Glomerular endothelial cell (primary cell): ENCODE data around the gene SORBS1. TPM values are rescaled to one million over a fixed set of nuclear protein-coding genes. Genes with fewer than 3 reads are reported as not detected.

Experiments used
- DNase-seq: peaks from one replicate; pipeline ENCODE4 v3.0.0-alpha.2; 2011; ENCODE audit warnings: low read depth, low spot score; ENCODE audit errors: extremely low read depth
- total RNA-seq: library from RNA; depleted of rRNA; stranded (reverse); fragments of >200 nt; gene quantifications from 2 replicates; pipeline ENCODE4 v1.2.3, GENCODE V29; 2015

Gene SORBS1
- total RNA-seq, 1 donor from 2014 or later, result 4.2 TPM

DNA sequence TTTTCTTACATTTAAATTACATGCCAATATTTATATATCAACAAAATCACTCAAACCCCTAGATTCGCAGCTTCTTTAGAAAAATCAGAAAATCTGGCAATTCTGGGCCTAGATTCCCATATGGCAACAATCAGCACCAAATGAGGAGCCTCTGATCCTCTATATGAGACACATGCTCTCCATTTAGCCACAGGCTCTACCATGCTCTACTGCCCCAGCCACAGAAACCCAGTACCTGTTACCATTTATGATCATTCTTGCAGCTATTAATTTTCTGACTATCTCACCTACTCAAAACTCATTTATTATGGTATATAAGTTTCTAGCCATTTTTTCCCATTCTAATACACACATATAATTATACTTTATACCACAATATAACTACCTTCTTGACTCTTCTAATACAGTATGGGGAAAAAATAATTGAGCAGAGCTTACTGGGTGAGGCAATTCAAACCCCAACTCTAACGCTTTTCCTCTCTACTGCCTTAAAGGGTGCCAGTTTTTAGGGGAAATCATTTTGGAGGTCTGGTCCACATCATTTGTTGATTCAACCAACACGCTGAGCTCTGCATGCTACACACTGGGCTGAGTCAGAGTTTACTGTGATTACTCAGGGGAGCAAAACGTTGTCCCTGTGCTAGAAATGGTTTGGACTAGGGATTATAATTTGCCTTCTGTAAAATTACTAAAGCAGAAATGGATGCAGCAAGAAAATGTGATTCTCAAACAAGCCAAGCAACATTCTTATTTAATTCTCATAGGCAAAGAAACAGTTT, 281.9 kb downstream of the SORBS1 start:
- DNase-seq, result no peak

DNA sequence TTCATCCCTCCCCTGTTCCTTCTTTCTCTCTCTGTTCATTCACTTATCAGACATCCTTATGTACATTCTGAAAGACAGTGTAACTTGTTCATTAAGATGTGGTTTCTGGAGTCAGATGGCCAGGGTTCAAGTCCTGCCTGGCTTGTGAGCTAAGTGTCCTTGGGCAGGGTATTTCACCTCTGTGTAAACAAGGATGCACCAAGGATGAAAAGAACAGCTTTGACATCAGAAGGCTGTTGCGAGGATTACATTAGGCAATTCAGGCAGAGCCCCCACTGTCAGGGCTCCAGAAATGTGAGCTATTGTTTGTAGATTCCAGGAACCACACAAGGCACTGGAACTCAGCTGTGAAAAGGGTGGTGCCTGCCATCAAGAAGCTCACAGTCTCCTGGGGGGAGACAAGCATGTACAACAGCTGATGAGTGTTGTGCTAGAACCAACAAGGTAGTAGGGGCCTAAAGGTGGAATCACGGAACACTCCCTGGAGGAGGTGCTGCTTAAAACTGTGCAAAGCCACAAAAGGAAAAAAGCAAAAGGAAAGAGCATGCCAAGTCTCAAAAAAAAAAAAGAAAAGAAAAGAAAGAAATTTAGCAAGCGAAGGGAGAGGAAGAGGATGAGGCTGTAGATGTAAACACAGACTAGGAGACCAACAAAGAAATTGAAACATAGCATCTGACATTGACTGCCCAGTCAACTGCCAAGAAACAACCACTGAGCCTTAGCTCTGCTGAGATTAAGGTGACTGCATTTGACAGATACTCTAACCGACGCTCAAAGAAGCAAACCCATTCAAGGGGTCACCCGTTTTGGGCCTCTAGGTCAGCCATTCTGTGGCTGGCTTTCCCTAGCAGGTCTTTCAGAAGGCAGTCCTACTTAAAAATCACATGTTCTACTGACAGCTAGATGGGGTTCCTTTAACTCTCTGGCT, 282.8 kb downstream of the SORBS1 start:
- DNase-seq, result no peak

DNA sequence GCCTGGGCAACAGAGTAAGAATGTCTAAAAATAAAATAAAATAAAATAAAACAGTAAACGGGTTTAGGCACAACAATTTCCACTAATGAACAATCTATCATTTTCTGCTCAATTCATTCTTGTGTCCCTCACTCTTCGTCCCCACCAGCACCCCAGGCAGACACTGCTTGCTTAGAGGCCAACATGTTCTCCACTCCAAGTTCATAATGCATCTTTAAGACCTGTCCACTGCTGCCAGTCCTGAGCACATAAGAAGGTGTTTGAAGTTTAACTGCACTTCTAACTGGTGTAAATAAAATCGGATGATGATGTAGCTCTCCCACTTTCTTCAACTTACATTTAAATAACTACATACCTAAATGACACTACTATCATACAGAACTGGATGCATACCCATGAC, 283.6 kb downstream of the SORBS1 start:
- no peak for DNase-seq

GRCh38 chr10:95277201-95277570, 284.0 kb downstream of the SORBS1 start:
- DNase-seq, result no peak

GRCh38 chr10:95276367-95277200, 284.6 kb downstream of the SORBS1 start:
- no peak for DNase-seq

DNA sequence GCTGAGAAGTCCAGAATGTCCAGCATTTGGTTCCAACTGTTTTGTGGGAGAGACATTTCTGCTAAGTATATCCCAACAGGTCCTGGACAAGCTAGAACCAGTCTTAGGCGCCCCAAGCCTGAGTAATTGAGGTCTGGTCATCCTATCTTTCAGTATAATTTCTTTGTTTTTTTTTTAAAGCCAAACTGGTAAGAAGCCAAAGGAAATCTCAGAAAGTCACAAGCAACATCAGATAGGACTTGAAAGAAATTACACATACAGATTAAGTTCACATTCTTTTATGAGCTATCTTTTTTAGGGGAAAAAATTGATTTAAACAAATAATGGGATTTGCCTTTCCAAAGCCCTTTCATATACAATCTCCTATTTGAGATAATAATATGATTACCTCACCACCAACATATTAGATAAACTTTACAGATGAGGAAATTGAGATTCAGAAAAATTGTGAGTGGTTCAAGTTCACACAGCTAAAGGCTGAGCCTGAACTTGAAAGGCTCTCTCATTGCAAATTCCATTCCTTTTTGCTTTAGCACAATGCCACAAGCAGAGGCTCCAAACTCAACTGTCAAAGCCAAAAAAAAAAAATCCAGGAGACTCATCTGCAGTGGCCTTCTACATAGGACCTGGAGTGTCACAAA, 285.3 kb downstream of the SORBS1 start:
- no peak for DNase-seq

- DNase-seq, result peak; percentile 86
These were observed 287.5 kb downstream of the SORBS1 start for GRCh38 chr10:95273393-95274312.

DNA sequence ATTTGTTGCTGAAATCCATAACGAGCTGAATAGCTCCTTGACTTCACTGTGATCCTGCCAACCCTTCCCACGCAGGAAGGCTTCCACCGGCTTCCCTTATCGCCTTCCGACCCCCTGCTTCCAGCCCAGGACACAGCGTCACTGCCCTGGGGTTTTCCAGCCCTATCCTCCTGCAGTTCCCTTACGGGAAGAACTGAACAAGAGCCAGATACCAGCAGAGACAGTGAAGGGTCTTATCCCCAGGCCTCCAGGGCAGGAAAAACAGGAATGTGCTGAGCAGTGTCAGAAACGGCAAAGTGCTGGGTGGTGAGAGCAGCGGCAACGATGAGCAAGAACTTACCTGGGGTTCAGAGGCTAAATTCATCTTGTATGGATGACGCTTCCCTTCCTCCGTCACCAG, 292.7 kb downstream of the SORBS1 start:
- DNase-seq, result peak; percentile 80

GRCh38 chr10:95267251-95267650, 293.9 kb downstream of the SORBS1 start:
- DNase-seq, result no peak

- DNase-seq, result peak; percentile 94
These were observed 294.5 kb downstream of the SORBS1 start for GRCh38 chr10:95266674-95267095.

GRCh38 chr10:95265572-95265971, 295.6 kb downstream of the SORBS1 start:
- no peak for DNase-seq

- no peak for DNase-seq
These were observed 296.7 kb downstream of the SORBS1 start for GRCh38 chr10:95264227-95265051.

- DNase-seq, result no peak
These were observed 297.3 kb downstream of the SORBS1 start for GRCh38 chr10:95263864-95264226.

DNA sequence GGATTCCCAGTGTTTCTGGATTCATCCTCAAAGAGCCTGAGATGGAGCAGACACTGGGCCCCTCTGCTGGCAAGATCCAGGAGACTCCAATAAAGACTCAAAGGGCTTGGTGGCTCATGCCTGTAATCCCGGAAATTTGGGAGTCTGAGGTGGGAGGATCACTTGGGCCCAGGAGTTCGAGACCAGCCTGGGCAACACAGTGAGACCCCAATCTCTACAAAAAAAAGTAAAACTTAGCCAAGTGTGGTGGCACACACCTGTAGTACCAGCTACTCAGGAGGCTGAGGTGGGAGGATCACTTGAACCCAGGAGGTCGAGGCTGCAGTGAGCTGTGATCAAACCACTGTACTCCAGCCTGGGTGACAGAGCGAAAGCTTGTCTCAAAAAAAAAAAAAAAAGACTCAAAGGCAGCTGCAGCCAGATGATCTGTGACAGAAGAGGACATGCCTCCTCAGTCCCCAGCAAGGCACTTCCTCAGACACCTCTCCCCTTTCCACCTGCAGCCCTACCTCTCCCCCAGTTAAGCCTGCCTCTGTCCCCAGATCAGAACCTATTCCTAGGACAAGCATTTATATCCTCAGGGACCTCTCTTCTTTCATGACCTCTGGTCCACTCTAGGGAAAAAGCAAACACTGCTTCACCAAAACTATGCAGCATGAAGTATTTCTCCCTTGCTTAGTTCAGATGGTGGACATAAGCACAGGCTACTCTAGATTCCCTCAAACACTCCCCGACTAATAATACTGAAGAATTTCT, 298.2 kb downstream of the SORBS1 start:
- no peak for DNase-seq

- no peak for DNase-seq
These were observed 299.2 kb downstream of the SORBS1 start for GRCh38 chr10:95261926-95262325.
